ENCODE data around the gene PHKG2.
A peak's percentile ranks its signal among the peaks of the same experiment; 100 is the strongest.

Gene PHKG2

GRCh38 chr16:30750876-30751465 lies 2.7 kb downstream of the PHKG2 start:
- no peak for DNase-seq (ENCODE audit: extremely low spot score, insufficient read length, low read depth)
- no peak for FAIRE-seq

GRCh38 chr16:30753596-30753995 lies 5.4 kb downstream of the PHKG2 start:
- no peak for FAIRE-seq
- no peak for DNase-seq (ENCODE audit: extremely low spot score, insufficient read length, low read depth)

- no peak for DNase-seq (ENCODE audit: extremely low spot score, insufficient read length, low read depth)
These were observed 7.9 kb downstream of the PHKG2 start for GRCh38 chr16:30755955-30756780.

GRCh38 chr16:30756781-30757100 lies 8.5 kb downstream of the PHKG2 start:
- no peak for FAIRE-seq
- no peak for DNase-seq (ENCODE audit: extremely low spot score, insufficient read length, low read depth)

More at GRCh38 chr16:30755955-30756780, 7.9 kb downstream of the PHKG2 start:
- no peak for FAIRE-seq

GRCh38 chr16:30757316-30757715 lies 9.1 kb downstream of the PHKG2 start:
- no peak for DNase-seq (ENCODE audit: extremely low spot score, insufficient read length, low read depth)
- no peak for FAIRE-seq

GRCh38 chr16:30758988-30759491 lies 10.8 kb downstream of the PHKG2 start:
- DNase-seq (ENCODE audit: extremely low spot score, insufficient read length, low read depth) (no peak), FAIRE-seq (no peak)

GRCh38 chr16:30760001-30760559 lies 11.9 kb downstream of the PHKG2 start:
- DNase-seq (ENCODE audit: extremely low spot score, insufficient read length, low read depth) (no peak), FAIRE-seq (no peak)

GRCh38 chr16:30760577-30761426 lies 12.6 kb downstream of the PHKG2 start:
- no peak for DNase-seq (ENCODE audit: extremely low spot score, insufficient read length, low read depth)
- no peak for FAIRE-seq

- peak; percentile 57 for FAIRE-seq
- DNase-seq (ENCODE audit: extremely low spot score, insufficient read length, low read depth), result no peak
These were observed 13.3 kb downstream of the PHKG2 start for GRCh38 chr16:30761427-30761927.

- DNase-seq (ENCODE audit: extremely low spot score, insufficient read length, low read depth) (peak; percentile 98), FAIRE-seq (peak; percentile 99)
These were observed 14.0 kb downstream of the PHKG2 start, which contains the start of the genes CFAP119 and RNF40 for GRCh38 chr16:30761928-30762902. TSS of gene CFAP119 (minus strand) at chr16:30762062. CDS start at chr16:30761748, 314 bp downstream. TSS of gene RNF40 (plus strand) at chr16:30762322. CDS start at chr16:30762546, 224 bp downstream.

GRCh38 chr16:30762991-30763725 lies 14.9 kb downstream of the PHKG2 start:
- DNase-seq (ENCODE audit: extremely low spot score, insufficient read length, low read depth) (no peak), FAIRE-seq (no peak)

- DNase-seq (ENCODE audit: extremely low spot score, insufficient read length, low read depth) (no peak), FAIRE-seq (no peak)
These were observed 15.9 kb downstream of the PHKG2 start for GRCh38 chr16:30764086-30764485.

- no peak for FAIRE-seq
These were observed 16.7 kb downstream of the PHKG2 start for GRCh38 chr16:30764816-30765465.

GRCh38 chr16:30766206-30766932 lies 18.1 kb downstream of the PHKG2 start:
- DNase-seq (ENCODE audit: extremely low spot score, insufficient read length, low read depth) (no peak), FAIRE-seq (no peak)

More at GRCh38 chr16:30764816-30765465, 16.7 kb downstream of the PHKG2 start:
- no peak for DNase-seq (ENCODE audit: extremely low spot score, insufficient read length, low read depth)

- FAIRE-seq (no peak), DNase-seq (ENCODE audit: extremely low spot score, insufficient read length, low read depth) (no peak)
These were observed 18.7 kb downstream of the PHKG2 start for GRCh38 chr16:30766933-30767284.

- peak; percentile 39 for FAIRE-seq
- DNase-seq (ENCODE audit: extremely low spot score, insufficient read length, low read depth), result no peak
These were observed 19.7 kb downstream of the PHKG2 start for GRCh38 chr16:30767767-30768465.
